ENCODE data around the gene SERTAD1.
"Not testable (repeated sequence)": the region's sequence is repeated elsewhere in the genome, so short reads cannot be mapped to it uniquely, and the experiment has no call there.

The SERTAD1 gene, protein sequence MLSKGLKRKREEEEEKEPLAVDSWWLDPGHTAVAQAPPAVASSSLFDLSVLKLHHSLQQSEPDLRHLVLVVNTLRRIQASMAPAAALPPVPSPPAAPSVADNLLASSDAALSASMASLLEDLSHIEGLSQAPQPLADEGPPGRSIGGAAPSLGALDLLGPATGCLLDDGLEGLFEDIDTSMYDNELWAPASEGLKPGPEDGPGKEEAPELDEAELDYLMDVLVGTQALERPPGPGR

DNA sequence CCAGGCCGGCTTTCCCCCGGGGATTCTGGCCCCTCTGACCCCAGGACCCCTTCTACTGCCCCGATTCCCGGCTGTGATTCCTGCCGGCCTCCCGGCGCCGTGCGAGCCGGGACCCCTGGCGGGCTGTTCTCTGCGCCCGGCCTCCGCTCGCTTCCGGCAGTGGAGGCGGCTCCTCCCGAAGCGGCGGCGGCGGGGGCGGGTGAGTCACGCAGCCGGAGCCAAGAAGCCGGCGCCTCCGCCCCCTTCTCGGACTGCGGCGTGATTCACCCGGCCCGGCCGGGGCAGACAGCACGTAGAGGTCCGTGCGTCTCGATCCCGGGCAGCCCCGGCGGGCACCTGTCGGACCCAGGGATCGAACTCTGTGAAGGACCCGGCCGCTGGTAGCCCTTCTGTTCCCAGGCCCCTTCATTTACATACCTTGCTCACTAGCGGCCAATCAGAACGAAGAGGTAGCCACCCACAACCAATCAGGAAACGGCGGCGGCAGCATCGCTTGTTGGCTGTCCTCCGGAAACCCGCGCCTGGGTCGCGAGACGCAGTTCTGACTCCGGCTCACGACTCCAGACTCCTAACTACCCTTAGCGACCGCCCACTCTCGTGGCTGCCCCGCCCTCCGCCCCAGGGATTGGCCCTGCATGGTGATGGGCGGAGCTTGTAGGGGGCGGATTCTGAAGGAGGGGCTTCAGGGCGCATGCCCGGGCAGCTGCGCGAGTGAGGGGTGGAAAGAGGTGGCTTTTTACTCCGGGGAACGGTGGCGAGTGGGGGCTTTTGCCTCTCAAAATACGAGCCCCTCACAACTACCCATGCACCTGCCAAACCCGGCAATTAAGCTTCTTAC is at the start of gene SERTAD1:
Gene SERTAD1, minus strand, starts transcription at position 543 of the 838 bp plus-strand sequence. CDS start 2,446 bp downstream, outside the sequence.
- peak; percentile 100 for DNase-seq

DNA sequence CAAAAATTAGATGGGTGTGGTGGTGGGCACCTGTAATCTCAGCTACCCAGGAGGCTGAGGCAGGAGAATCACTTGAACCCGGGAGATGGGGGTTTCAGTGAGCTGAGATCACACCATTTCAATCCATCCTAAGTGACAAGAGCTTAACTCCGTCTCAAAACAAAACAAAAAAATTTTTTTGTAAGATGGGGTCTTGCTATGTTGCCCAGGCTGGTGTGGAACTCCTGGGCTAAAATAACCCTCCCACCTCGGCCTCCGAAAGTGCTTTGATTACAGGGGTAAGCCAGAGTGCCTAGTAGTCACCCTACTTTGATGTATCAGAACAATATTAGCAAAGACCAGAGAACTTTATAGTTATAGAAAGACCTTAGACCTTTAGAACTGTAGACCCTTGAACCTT is 48.9 kb upstream of the SERTAD1 start:
- no peak for DNase-seq

DNA sequence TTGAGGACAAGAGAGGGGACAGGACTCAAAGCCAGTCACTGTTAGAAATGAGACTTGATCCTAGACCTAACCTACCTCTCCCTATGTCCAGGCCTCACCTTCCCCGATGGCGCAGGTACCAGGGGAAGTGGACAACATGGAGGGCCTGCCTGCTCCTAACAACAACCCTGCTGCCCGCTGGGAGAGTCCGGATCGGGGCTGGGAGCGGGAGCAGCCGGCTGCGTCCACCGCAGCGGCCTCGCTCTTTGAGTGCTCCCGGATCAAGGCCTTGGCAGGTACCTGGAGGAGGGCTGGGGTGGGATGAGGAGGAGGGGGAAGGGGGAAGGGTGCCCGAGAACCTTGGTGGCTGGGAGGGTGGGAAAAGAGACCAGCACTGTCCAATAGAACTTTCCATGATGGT is 46.7 kb upstream of the SERTAD1 start:
- DNase-seq, result no peak

DNA sequence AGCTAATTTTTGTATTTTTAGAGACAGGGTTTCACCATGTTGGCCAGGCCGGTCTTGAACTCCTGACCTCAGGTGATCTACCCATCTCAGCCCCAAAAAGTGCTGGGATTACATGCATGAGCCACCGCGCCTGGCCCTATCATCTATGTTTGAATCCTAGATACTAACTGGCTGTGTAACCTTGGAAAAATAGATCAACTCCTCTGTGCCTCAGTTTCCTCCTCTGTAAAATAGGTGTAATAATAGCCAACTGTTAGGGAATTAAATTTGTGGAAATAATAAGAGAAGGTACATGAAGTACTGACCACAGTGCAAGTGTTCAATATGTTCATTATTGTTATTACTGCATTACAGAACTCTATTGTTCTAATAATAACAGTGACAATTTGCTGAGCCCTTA is 45.3 kb upstream of the SERTAD1 start:
- DNase-seq, result no peak

DNA sequence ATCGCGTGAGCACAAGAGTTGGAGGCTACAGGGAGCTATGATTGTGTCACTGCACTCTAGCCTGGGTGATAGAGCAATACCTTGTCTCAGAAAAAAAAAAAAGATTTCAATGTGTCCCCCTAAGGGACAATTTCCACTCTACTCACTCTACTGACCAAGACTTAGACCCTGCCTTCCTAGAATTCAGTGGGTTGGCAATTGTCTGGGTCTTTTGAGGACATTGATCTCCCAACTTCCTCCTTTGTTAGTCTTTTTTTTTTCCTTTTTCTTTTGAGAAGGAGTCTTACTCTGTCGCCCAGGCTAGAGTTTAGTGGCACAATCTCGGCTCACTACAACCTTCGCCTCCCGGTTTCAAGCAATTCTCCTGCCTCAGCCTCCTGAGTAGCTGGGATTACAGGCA is 43.2 kb upstream of the SERTAD1 start:
- peak; percentile 84 for DNase-seq

DNA sequence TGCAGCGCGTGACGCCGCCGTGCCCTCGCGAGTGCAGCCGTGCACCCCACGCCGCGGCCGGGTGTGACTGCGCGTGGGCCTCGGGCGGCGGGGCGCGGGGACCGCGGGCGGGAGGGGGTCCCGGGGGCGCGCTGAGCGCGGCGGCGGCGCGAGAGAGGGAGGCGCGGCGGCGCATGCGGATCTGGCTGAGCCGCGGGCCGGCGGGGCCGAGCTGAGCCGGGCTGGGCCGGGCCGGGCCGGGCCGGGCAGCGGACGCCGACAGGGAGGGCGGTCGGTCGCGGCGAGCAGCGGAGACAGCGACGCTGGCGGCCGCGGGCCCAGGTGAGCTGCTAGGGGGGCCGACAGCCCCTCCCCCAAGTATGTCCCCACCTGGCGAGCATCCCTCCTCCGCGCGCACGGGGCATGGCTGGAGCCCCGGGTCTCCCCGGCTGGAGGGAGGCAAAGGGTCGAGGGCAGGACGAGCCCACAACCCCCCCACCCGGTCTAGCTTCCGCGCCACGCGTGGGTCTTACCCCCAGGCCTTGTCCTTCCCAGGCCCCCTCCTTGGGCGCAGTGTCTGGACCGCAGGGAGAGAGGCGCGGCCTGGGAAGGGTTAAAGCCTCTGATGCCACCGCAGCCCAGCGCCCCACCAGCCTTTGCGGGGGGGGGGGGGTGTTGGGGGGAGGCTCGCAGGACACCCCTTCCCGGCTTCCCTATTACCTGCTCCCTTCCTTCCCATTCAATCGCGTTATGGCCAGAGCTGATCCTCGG is 41.4 kb upstream of the SERTAD1 start, which contains the start of gene SPTBN4:
Gene SPTBN4, plus strand, starts transcription at position 17 of the 750 bp plus-strand sequence. CDS start 5,621 bp downstream, outside the sequence.
- DNase-seq, result no peak

DNA sequence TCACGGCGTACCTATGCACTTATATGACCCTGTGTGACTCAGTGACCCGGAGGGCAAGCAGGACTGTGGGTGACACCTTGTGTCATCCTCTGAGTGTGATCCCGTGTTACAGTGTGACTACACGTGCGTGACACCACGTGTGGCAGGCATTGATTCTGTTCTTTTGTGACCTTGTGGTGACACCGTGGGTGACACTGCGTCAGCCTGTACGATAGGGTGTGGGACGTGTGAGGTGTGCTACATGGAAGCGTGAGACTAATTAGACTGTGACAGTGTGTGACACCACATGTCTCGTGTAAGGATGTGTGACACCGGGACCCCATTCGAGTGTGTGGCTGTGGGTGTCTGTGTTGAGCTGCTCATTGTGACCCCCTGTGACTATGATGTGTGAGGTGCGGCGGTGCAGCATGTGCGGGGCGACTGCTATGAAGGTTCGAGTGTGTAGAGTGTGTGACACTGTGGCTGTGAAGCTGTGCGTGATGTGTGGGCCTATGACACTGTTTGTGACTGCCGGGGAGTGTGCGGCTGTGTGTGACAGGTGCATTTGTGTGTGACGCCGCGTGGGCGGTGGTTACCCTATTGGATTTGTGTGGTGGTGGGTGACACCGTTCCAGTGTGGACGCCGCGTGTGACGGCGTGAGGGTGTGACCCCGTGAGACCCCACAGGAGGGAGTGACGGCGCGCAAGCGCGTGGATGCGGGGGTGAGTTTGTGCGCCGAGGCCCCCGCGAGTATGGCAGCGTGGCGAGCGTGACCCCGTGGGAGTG is 40.6 kb upstream of the SERTAD1 start:
- DNase-seq, result no peak

DNA sequence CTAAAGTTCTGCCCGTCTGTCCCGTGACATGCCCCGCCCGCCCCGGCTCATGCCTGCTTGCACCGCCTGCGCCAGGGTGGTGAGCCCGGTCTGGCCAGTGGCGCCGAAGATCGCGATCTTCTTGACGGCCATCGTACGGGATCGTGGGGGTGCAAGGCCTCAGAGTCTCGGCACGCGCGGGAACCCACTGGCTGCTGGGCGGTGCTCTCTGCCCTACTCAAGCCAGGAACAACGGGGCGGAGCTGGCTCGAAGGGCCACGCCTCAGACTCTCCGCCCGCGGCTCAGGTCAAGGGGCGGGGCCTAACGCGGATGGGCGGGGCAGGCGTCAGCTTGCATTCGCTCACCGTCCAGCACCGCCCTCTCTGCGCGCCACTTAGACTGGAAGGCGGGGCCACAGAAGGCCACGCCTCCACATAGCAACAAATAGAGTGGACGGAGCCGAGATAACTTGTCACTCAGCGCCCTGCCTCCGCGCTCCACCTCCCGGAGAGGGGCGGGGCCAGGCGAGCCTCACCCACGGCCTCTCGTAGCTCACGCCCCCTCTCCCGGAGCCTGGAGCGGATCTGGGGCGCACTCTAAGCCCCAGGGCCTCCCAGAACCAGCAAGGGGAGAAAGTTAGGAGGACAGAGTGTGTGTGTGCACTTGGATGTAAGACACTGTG is 39.9 kb upstream of the SERTAD1 start, which contains the start of gene BLVRB:
Gene BLVRB, minus strand, starts transcription at position 189 of the 662 bp plus-strand sequence. Its CDS starts 57 bp downstream, at position 132.
- DNase-seq, result peak; percentile 100

DNA sequence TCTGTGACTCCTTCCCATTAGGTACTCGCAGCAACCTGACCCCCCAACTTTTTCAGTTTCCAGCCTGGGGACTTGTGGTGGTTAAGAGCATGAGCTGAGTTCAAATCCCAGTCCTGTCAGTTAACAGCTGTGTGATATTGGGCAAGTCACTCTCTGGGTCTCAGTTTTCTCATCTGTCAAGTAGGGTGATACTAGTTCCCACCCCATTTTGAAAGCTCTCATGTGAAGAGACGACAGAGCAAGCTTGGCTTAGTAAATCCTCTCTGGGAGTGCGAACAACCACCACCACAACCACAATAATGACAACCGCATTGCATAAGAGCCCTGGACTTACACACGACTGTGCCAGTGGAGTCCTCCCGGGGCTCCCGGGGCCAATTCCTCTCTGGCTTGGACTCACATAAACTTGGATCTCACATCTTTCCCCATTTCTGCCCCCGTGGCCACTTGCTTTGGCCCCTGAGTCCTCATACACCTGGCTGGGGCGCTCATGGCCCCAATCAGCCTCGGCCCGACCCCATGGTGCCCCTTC is 39.3 kb upstream of the SERTAD1 start:
- peak; percentile 93 for DNase-seq

DNA sequence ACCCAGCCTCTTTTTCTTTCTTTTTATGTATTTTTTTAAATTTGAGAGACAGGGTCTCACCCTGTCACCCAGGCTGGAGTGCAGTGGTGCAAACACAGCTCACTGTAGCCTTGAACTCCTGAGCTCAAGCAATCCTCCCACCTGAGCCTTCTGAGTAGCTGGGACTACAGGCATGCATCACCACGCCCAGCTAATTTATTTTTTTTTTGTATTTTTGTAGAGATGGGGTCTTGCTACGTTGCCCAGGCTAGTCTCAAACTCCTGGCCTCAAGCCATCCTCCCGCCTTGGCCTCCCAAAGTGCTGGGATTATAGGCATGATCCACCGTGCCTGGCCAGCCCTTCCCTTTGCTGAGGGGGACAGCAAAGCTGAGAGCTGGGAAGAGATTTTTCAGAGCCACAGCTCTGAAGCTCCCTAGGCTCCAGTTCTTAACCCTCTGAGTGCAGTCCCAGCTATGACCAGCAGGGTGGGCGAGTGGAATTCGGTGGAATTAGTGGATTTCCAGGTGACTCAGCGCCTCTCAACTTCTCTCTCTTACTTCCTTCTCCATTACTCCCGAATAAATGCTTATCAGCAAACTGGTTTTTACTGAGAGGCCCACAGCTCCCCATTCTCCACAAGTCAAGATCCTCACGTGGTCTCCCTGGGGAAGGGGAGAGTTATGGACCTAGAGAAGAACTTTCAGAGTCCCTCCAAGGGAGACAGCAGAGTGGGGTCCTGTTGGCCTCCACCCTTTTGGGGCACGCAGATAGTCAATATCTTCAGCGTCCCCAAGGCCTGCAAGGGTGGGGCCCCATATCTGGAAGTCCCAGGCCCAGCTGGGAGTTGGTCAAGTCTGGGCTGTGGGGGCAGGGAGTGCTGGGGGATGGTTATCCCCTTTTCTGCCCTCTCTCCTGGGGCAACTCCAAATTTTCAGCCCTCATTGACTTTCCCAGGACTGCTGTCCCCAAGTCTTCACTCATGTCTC is 38.5 kb upstream of the SERTAD1 start:
- DNase-seq, result peak; percentile 97

DNA sequence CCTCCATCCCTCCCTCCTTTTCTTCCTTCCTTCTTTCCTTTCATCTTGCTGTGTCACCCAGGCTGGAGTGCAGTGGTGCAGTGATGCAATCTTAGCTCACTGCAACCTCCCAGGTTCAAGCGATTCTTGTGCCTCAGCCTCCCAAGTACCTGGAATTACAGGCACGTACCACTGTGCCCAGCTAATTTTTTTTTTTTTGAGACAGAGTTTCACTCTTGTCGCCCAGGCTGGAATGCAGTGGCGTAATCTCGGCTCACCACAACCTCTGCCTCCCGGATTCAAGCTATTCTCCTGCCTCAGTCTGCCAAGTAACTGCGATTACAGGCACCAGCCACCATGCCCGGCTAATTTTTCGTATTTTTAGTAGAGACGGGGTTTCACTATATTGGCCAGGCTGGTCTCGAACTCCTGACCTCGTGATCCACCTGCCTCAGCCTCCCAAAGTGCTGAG is 37.8 kb upstream of the SERTAD1 start:
- DNase-seq, result peak; percentile 72

DNA sequence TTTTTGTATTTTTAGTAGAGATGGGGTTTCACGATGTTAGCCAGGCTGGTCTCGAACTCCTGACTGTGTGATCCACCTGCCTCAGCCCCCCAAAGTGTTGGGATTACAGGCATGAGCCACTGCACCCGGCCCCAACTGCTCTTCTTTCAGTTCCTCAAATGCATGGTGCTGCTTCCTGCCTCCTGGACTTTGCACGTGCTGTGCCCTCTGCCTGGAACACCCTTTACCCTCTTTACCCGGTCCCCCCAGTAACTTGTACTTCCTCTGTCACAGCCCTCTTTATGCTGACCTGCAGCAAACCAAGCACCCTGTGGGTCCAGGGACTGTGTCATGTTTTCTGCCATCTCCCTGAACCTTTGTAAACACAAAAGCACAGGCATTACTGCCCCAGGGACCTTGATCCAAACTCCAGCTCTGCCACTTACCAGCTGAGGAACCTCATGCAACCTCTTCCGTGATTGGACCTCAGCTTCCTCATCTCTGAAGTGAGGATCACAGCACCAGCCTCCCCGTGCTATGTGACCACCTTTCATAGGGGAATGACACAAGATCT is 36.0 kb upstream of the SERTAD1 start:
- no peak for DNase-seq

DNA sequence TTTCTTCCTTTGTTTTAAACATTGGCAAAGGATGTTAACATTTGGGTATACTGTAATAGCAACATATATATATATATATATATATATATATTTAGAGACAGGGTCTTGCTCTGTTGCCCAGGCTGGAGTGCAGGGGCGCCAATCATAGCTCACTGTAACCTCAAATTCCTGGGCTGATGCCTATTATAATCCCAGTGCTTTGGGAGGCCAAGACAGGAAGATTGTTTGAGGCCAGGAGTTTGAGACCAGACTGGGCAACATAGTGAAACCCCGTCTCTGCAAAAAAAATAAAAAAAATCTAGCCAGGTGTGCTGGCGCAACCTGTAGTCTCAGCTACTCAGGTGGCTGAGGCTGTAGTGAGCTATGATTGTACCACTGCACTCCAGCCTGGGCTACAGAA is 34.4 kb upstream of the SERTAD1 start:
- no peak for DNase-seq

DNA sequence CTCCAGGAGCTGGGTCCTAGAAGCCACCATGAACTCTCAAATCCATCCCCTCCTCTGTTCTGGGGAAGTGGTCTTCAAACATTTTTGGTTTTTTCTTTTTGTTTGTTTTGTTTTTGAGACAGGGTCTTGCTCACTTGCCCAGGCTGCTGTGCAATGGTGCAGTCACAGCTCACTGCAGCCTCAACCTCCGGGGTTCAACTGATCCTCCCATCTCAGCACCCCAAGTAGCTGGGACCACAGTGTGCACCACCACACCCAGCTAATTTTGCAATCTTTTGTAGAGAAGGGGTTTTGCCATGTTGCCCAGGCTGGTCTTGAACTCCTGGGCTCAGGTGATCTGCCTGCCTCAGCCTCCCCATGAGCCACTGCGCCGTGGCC is 32.8 kb upstream of the SERTAD1 start:
- no peak for DNase-seq

DNA sequence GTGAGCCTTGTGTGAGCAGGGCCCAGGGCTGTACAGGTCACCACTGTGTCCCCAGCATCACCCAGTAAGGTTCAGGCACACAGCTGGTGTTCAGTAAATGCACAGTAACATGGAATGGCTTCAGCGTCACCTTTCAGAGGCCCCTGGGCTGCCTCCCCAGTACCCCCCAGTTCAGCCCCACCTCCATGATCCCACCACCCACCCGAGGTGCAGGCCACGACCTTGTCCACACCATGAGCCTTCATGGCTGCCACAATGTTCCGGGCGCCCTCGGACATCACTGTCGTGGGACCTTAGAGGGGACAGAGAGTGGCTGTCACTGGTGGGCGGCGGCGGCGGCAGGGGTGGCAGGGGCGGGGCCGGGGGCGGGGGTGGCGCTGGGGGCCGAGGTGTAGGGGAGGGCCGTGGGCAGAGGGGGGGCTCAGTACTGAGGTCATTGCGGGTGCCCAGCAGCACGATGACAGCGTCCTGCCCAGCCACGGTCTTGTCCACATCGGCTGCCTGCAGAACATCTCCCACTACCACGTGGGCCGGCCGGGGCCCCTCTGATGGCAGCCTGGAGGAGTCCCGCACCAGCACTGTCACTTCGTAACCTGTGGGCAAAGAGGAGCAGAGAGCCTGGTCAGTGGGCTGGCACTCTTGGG is 32.3 kb upstream of the SERTAD1 start:
- no peak for DNase-seq

DNA sequence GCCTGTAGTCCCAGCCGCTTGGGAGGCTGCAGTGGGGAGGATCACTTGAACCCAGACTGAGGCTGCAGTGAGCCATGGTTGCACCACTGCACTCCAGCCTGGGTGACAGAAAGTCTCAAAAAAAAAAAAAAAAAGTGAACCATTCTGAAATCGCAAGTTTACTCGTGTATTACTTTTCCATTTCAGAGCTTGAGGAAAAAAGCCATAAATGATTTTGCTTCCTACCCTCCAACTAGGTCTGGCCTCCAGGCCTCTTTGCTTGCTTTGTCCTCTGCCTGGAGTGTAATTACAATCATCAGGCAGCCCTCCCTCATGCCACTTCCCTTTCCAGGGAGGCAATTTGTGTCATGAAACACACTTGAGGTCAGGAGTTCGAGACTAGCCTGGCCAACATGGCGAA is 31.3 kb upstream of the SERTAD1 start:
- no peak for DNase-seq

DNA sequence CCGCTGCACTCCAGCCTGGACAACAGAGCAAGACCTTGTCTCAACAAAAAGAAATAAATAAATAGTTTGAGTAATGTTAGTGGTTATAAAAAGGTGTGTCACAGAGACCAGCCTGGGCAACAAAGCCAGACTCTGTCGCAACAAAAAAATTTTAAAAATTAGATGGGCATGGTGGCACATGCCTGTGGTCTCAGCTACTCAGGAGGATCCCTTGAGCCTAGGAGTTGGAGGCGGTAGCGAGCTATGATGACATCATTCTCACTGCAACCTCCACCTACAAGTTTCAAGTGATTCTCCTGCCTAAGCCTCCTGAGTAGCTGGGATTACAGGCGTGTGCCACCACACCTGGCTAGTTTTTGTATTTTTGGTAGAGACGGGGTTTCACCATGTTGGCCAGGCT is 28.2 kb upstream of the SERTAD1 start:
- DNase-seq, result not testable (repeated sequence)

DNA sequence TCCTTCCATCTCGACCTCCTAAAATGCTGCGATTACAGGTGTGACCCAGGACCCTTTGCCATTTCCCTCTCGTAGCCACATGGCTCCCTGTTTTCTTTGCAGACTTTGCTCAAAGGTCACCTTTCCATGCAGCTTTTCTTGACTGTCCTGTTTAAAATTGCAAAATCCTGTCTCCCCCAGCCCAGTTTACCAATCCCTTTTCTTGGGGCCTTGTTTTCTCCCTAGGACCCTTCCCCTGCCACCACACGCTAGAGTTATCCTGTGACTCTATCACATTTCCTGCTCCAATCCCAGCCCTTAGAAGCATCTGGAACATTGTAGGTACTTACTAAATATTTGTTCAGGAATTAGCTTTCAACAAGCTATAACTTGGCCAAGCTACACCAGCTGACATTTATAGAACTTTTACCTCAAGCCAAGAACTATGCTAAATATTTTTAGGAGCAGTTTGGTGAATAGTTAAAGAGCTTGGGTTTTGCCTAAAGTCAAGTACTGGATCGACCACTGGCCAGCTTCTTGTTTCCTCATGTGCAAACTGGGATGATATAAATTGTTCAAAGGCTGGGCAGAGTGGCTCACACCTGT is 27.5 kb upstream of the SERTAD1 start:
- no peak for DNase-seq

DNA sequence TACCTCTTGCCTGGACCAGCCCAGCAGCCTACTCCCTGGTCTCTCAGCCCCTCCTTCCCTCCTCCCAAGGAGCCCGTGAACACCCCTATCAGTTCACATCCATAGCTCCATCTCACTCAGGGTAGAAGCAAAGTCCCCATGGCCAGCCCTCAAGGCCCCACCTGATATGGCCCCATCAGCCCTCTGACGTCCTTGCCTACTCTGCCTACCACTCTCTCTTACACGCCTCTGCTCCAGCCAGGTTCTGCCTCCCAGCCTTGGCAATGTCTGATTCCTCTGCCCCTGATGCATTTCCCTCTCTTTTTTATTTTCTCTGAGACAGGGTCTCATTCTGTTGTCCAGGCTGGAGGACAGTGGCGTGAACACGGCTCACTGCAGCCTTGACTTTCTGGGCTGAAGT is 26.2 kb upstream of the SERTAD1 start:
- no peak for DNase-seq
